HL-60 (cell line): ENCODE measurements around the gene KCNMA1.

Experiments
- CTCF ChIP-seq: IDR thresholded peaks from one replicate; pipeline ENCODE4 v1.5.1; 2011; ENCODE audit warnings: low read length, control low read depth, inconsistent platforms; ENCODE audit not compliant: insufficient read depth
- GABPA ChIP-seq: IDR thresholded peaks from 2 replicates; pipeline ENCODE4 v1.6.1; 2012; ENCODE audit warnings: low read depth
- POLR2AphosphoS5 ChIP-seq: IDR thresholded peaks from 2 replicates; pipeline ENCODE4 v1.6.1; 2012; ENCODE audit warnings: low read depth
- TF ChIP-seq, protein P1 (sequence below): IDR thresholded peaks from 2 replicates; pipeline ENCODE4 v1.6.1; 2012; ENCODE audit warnings: low read depth; ENCODE audit not compliant: insufficient replicate concordance

DNA sequence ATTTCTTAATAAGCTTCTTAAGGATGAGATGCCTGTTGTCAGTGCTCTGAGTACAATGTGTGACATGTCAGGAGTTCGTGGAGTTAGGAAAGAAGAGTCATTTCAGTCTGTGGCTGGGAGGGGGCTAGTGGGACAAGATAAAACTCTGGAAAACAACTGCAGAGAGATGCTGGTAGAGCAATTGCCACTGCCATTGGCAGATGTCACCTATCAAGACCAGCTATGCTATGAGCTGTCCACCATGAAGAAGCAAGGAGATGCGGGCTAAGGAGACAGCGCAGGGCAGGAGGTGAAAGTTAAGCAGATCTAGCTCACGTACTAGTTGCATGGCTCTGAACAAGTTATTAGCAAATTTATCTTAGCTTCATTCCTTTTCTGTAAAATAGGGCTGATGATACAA is 756.7 kb downstream of the KCNMA1 start:
- no peak for TF ChIP-seq CTCF
- TF ChIP-seq, protein P1, sequence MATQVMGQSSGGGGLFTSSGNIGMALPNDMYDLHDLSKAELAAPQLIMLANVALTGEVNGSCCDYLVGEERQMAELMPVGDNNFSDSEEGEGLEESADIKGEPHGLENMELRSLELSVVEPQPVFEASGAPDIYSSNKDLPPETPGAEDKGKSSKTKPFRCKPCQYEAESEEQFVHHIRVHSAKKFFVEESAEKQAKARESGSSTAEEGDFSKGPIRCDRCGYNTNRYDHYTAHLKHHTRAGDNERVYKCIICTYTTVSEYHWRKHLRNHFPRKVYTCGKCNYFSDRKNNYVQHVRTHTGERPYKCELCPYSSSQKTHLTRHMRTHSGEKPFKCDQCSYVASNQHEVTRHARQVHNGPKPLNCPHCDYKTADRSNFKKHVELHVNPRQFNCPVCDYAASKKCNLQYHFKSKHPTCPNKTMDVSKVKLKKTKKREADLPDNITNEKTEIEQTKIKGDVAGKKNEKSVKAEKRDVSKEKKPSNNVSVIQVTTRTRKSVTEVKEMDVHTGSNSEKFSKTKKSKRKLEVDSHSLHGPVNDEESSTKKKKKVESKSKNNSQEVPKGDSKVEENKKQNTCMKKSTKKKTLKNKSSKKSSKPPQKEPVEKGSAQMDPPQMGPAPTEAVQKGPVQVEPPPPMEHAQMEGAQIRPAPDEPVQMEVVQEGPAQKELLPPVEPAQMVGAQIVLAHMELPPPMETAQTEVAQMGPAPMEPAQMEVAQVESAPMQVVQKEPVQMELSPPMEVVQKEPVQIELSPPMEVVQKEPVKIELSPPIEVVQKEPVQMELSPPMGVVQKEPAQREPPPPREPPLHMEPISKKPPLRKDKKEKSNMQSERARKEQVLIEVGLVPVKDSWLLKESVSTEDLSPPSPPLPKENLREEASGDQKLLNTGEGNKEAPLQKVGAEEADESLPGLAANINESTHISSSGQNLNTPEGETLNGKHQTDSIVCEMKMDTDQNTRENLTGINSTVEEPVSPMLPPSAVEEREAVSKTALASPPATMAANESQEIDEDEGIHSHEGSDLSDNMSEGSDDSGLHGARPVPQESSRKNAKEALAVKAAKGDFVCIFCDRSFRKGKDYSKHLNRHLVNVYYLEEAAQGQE = no peak
- TF ChIP-seq POLR2AphosphoS5 = no peak
- no peak for TF ChIP-seq GABPA
